HG03342 (cell line): Measurements from ENCODE around the gene USP7.
A peak's percentile ranks its signal among the peaks of the same experiment; 100 is the strongest.

Experiments used
- ATAC-seq: cut with Tn5 transposase; IDR thresholded peaks from one replicate; pipeline ENCODE4 v1.9.1; 2021; ENCODE audit warnings: mild to moderate bottlenecking, moderate library complexity; ENCODE audit not compliant: unreplicated experiment

The USP7 gene

GRCh38 chr16:8953064-8953463 is 10.6 kb downstream of the USP7 start:
- ATAC-seq: no peak

DNA sequence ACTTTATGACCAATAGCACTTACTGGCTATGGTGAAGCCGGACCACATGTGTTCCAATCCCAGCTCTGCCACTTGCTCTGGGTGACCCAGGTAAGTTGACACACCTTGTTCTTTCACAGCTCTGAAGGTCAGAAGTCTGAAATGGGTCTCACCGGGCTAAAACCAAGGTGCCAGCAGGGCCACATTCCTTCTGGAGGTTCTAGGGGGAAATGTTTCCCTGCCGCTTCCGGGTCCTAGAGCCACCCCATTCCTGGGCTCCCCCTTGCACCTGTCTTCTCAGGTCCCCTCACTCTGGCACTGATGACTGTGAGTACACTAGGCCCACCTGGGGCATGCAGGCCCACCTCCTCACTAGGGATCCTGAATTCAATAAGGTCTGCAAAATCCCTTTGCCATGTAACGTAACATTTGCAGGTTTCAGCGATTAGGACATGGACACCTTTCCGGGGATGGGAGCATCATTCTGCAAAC is 11.4 kb downstream of the USP7 start:
- ATAC-seq: no peak

- peak; percentile 42 for ATAC-seq
These were observed 12.0 kb downstream of the USP7 start for GRCh38 chr16:8951447-8952280.

DNA sequence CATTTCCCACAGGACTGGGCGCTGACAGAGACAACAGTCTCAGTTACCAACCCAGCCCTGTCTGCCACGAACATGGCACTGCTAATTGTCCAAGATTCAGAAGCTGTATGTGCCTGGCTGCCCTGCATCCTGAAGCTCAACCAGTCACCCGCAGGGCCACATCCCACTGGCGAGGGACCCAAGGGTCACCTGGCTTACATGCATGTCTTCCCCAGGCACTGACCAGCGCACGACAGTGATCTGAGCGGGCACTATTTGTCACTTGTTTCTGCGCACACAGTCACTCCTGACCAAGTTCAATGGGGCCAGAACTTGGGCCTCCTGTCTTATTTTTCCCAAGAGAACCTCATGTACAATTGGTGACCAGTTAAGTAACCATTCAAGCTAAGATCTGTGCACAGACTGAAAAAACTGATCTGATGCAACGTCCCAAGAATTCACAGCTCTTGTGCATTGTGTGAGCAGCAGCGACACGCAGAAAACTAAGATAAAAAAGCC is 13.1 kb downstream of the USP7 start:
- no peak for ATAC-seq

- no peak for ATAC-seq
These were observed 13.9 kb downstream of the USP7 start for GRCh38 chr16:8949536-8950418.

- no peak for ATAC-seq
These were observed 14.9 kb downstream of the USP7 start for GRCh38 chr16:8948831-8949230.

DNA sequence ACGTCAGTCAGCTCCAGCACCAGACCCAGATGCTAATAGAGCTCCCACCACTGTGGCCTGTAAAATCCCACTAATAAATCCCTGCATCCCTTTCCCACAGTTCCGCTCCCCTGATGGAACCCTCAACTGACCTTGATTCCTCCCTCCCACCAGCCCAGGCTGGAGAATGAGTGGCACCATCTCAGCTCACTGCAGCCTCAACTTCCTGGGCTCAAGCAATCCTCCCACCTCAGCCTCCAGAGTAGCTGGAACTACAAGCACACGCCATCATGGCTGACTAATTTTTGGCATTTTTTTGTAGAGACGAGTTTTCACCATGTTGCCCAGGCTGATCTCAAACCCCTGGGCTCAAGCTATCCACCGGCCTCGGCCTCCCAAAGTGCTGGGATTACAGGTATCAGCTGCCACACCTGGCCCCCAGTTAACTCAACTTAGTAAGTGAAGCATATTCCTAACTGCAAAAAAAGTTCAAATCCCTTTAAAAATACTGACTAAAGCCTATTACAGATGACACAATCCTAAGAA is 15.6 kb downstream of the USP7 start:
- ATAC-seq: no peak

DNA sequence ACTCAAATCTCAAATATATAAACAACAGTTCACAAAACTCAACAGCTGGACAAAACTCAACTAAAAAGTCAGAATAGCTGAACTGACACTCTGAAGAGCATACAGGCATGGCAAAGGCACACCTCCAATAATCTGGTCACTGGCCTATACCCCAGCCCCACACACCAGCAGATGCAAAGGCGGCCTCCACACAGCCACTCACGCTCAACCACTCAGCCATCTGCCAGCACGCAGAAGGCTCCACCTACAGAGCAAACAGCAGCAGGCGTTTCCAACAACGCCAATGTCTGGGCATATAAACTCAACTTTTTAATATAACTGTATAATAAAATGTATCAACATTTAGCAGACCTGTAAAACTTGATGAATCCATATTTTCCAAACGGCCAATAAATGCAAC is 17.2 kb downstream of the USP7 start:
- peak; percentile 29 for ATAC-seq

GRCh38 chr16:8945626-8946296 is 17.9 kb downstream of the USP7 start:
- no peak for ATAC-seq

- peak; percentile 71 for ATAC-seq
These were observed 19.5 kb downstream of the USP7 start for GRCh38 chr16:8943966-8944759.

DNA sequence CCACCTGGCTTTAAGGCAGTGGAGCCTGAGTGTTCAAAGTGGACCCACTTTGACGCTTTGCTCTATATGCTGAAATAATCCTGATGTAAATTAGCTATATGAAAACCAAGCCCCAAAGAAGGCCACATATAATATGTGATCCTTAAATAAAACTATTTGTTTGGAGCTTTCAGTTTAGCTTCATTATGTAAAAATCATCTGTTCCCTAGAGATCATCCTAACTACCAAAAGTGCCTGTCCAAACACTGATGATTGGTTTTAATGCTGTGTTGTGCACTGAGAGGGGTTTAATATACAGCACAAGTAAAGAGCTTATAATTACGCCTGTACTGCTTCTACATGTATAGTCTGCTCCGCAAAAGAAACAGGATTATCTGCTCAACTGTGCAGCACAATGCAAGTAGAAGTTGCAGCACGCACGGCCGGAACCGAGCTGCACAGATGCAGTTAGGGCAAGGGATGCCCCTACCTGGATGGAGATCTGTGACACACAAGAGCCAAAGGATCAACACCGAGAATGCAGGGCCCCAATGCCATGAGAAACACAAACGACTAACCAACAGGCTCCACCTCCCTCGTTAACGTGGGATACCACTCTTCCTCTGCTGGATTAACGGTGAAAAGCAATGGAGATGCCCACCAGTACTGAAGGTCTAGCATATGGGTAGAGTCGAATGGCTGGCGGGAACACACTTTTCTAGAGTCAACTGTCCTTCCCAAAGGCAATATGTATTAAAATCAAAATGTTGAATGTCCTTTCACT is 20.5 kb downstream of the USP7 start:
- no peak for ATAC-seq

- no peak for ATAC-seq
These were observed 21.9 kb downstream of the USP7 start for GRCh38 chr16:8941718-8942344.

DNA sequence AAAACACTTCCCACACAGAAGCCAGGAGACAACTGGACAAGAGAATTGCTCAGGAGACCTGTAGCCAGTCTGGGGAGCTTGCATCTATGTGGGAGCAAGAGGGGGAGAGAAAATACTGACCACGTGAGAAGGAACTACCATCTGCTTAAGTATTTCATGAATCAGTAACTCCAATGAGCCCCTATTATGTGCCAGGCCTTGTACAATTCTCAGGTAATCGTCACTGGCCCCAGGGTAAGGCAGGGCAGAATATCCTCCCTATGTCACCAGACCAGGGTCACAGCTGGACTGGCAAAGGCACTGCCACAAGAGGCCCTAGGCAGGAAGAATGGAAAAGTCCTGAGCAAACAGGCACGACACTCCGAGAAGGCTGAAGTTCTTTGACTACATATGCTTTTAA is 25.9 kb downstream of the USP7 start:
- no peak for ATAC-seq

DNA sequence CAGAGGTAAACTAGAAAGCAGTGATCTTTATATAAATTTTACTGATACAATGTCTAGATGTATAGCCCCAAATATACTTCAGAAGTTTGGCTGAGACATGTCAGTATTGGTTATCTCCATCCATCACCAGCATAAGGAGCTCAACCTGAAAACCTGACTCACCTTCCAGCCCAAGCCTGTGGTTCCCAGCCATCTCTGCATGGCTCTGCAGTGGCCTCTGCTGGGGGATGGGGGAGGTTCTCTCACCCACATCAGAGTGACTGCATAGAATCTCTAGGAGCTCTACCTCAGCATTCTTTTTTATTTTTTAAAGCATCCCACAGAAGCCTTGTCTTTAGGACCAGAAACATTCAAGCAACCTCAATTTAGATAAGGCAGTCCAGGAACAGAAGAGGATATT is 27.3 kb downstream of the USP7 start:
- peak; percentile 83 for ATAC-seq

GRCh38 chr16:8935989-8936388 is 27.7 kb downstream of the USP7 start:
- peak; percentile 29 for ATAC-seq

DNA sequence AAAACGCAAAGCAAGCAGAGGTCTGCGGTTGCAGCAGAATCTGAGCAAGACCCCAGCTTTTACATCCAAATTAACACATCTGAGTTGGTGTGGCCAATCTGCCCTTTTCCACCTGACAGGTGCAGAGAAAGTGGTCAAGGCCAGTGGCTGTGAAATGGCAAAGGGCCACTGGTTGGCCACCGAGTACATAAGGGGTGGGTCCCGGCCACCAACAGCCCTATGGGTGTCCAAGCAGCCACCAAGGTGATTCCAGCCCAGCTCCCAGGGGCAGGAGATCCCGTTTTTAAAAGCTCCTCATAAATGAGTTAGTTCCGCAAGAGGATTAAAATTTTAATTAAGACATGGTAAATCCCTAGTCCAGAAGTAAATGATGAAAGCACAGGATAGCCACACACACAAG is 29.1 kb downstream of the USP7 start:
- ATAC-seq: no peak

- no peak for ATAC-seq
These were observed 31.8 kb downstream of the USP7 start for GRCh38 chr16:8931859-8932258.

- no peak for ATAC-seq
These were observed 34.5 kb downstream of the USP7 start for GRCh38 chr16:8929086-8929748.
